NOMO-1 treated with dmso at 0.1 percent for 144 hours (cell line): ENCODE data around the gene SLCO3A1.
"Not testable (repeated sequence)": the region's sequence is repeated elsewhere in the genome, so short reads cannot be mapped to it uniquely, and the experiment has no call there.

Source experiments
- DNase-seq: peaks from one replicate; lab custom pipeline; 2025; ENCODE audit not compliant: unreplicated experiment; lab: John Stamatoyannopoulos, UW

Gene SLCO3A1

GRCh38 chr15:92028389-92028724 is 174.8 kb downstream of the SLCO3A1 start:
- no peak for DNase-seq

GRCh38 chr15:92029767-92030166 is 176.3 kb downstream of the SLCO3A1 start:
- no peak for DNase-seq

DNA sequence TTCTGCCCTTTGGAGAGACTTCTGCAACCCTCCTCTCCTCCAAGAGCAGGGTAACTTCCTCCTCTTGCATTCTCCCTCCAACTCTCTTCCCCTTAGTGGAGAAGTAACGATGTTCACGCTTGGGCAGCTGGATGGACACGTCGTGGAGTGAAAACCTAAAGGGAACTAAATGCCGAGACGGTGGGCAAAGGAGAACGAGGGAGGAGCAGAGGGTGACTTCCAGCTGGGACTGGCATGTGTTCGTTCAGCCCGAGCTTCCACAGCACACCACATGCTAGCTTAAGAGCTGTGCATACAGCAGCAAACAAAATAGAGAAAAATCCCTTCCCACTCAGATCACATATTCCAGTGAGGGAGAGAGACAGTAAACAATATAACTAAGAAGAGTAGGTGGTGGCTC is 179.8 kb downstream of the SLCO3A1 start:
- DNase-seq: no peak

GRCh38 chr15:92033723-92034122 is 180.2 kb downstream of the SLCO3A1 start:
- no peak for DNase-seq

- no peak for DNase-seq
These were observed 180.7 kb downstream of the SLCO3A1 start for GRCh38 chr15:92034227-92034626.

GRCh38 chr15:92035551-92035950 is 182.0 kb downstream of the SLCO3A1 start:
- DNase-seq: no peak

DNA sequence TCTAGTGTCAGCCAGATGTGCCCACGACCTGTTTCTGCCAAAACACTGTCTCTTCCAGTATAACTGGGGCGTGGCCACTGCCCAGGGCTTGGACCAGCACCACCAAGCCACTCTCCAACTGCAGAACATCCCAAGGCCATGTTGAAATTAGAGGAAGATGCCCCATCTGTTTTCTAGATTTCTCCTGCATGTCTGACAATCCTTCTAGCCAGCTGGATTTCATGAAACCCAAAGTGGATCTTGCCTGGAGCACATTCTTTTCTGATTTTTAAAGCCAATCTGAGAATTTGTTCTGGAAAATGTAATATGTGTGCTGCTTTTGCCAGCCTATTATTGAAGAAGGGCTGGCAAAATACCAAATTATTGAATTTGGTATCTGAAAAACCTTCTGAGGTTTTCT is 182.5 kb downstream of the SLCO3A1 start:
- no peak for DNase-seq

DNA sequence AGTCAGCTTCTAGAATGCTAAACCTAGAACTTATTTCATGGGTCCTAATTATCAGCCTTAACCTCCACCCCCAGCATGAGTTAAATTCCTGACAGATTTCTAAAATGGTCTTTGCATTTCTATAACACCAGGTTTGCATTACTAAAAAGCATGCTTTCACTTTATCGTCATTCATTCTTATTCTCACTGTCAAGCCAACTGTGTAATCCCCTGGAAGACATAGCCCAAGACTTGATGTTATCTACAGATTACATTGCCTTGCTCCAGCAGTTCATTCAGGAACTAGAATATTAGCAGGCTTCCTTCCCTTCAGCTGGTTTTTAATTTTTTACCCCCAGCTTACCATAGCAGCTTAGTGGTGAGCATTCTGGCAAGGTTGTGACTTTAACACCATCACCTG is 184.0 kb downstream of the SLCO3A1 start:
- DNase-seq: no peak

GRCh38 chr15:92040350-92040749 is 186.8 kb downstream of the SLCO3A1 start:
- no peak for DNase-seq

DNA sequence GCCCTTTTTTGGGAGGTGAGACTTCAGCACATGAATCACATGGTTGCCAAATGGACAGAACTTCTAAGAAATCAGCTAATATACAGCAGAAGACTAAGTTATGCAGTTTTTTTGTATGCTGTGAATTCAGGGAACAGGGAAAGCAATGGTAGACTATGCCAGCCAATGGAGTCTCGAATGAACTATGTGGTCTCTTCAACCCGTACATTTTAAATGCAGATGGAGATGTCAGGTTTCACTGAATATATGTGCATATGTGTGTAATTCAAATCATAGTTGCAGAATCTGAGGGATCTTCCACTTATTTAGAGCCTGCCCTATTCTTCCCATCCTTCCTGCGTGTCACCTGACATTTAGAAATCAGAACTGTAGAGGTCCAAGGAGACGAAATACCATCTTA is 187.9 kb downstream of the SLCO3A1 start:
- no peak for DNase-seq

GRCh38 chr15:92043283-92043682 is 189.8 kb downstream of the SLCO3A1 start:
- DNase-seq: no peak

GRCh38 chr15:92044203-92044909 is 190.8 kb downstream of the SLCO3A1 start:
- no peak for DNase-seq

DNA sequence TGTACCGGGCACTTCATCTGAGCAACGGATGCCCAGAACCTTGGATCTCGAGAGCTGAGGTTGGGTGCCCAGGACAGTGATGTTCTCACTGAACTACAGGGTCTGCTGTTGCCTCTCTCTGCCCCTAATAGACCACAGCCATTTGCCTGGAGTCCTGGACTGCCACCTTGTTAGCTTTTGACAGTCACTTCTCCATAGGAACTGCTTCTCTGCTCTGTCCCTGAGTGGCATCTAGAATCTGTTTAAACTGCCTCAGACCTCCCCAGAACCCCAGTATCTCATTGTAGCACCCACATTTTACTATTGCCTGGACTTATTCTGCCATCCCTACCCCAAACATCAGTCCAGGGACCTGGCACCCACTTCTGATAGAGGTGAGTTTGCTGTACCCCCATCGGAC is 194.4 kb downstream of the SLCO3A1 start:
- no peak for DNase-seq

GRCh38 chr15:92048739-92049138 is 195.2 kb downstream of the SLCO3A1 start:
- no peak for DNase-seq

DNA sequence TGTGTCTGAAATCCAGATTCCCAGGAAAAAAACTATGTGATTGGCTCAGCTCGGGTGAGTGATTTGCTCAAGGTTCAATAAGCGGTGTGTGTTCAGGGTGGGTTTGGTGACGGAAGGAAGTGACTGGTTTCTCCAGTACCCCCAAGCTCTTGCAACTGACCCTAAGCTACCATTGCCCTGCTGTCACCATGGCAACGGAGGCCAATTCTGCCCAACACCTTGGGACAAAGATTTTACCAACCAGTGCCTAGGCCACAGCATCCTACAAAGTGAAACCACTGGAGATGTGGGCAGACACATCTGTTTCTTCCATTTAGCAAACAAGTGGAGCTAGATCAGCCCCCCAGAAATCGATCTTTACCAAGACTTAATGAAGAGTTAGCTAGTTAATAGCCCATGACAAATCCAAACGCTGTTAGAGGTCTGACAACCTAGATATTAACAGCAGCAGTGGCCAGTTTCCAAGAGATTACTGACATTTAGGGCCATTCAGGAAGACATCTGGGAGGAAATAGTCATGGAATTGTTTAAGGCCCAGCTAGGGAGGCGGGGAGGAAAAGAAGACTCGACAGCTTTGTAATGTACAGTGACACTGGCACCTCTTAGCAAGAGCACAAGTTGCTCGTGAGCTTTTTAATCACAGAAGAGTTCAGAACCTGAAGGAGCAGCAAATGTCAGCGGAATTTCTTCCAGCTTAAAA is 195.9 kb downstream of the SLCO3A1 start:
- no peak for DNase-seq

GRCh38 chr15:92050220-92050898 is 196.9 kb downstream of the SLCO3A1 start:
- no peak for DNase-seq

DNA sequence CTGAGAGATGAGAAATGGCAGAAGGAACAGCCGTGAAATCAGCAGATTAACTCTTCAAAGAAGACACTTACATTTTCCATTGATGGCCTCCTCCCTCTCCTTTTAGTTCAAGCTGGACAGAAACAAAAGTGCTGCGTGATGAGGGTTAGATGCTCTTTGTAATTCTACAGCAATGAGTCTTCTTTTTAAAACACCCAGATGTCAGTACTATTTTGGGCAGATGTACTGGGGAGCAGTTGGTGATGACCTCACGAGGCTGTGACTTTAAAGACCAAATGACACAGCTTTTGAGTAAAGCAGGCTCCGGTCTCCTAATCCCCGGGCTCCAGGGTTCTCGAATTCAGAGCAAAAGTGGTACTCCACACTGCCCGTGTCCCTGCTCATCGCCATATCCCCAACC is 198.2 kb downstream of the SLCO3A1 start:
- no peak for DNase-seq

DNA sequence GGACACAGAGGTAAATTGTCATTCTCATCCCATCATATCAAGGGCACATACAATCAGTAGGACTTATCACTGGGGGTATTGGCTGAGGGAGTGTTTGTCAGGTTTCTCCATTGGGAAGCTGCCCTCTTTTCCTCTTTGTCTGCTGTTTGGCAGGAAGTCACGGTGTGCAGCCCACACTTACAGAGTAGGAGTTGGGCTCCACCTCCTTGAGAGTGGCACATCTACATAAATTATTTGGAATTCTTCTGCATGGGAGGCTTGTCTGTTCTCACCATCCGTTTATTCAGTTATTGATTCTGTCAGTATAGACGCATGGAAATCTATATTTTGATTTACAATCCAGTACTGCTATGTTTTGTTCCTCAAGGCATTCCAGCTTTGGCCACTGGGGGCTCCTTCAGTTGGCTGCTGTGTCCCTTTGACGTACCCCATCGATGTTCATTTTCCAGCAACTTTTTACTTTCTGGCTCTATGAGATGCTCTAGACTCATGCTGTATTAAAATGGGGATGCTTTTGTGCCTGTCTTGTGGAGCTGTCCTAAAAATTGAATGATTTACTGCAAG is 200.3 kb downstream of the SLCO3A1 start:
- no peak for DNase-seq

DNA sequence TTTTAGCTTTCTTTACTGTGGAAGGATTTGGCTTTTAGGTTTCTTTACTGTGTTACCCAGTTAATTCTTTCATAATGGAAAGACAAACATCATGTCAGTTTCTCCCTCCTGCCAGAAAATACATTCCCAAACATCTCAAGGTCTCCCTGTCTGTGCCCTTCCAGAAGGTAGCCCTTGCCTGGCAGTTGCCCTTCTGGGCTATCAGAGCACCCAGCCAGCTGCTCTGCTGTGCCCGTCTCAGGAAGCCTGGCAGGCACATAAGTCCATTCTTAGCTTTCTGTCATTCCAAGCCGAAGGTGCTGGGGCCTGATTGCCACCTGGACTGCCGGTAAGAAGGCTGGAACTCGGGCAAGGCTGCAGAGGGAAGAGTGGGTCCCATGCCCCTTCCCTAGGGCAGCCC is 203.4 kb downstream of the SLCO3A1 start:
- no peak for DNase-seq

GRCh38 chr15:92059036-92059970 is 205.8 kb downstream of the SLCO3A1 start:
- no peak for DNase-seq

DNA sequence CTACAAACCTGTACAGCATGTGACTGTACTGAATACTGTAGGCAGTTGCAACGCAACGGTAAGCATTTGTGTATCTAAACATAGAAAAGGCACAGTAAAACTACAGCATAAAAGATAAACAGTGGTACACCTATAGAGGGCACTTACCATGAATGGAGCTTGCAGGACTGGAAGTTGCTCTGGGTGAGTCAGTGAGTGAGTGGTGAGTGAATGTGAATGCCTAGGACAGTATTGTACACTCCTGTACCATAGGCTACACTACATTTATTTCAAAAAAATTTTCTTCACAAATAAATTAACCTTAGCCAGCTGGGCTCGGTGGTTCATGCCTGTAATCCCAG is 206.4 kb downstream of the SLCO3A1 start:
- DNase-seq: not testable (repeated sequence)
